Stimulated activated CD8-positive, alpha-beta memory T cell treated with anti-CD3 and anti-CD28 coated beads, Interleukin-2, amount 100 ng/mL, for 48 hours (primary cell): ENCODE data around the gene BAZ2B.
"Not testable (repeated sequence)": the region's sequence is repeated elsewhere in the genome, so short reads cannot be mapped to it uniquely, and the experiment has no call there.

ENCODE experiments used
- DNase-seq, 2 donors: peaks; one replicate each; pipeline ENCODE4 v3.0.0-alpha.2; 2020; ENCODE audit warnings: low read depth in 2 of 2

BAZ2B gene

GRCh38 chr2:159616286-159616701, at the start of gene BAZ2B:
TSS of gene BAZ2B (minus strand) at chr2:159616548. CDS start at chr2:159478719, 137,829 bp downstream.
- no peak for DNase-seq

- no peak for DNase-seq
Observed at GRCh38 chr2:159661286-159661685, 44.9 kb upstream of the BAZ2B start.

- DNase-seq: no peak
Observed at GRCh38 chr2:159658881-159659873, 42.8 kb upstream of the BAZ2B start.

- no peak for DNase-seq
Observed at GRCh38 chr2:159653962-159654361, 37.6 kb upstream of the BAZ2B start.

- DNase-seq: no peak
Observed at GRCh38 chr2:159651884-159652283, 35.5 kb upstream of the BAZ2B start.

- DNase-seq: no peak
Observed at GRCh38 chr2:159650574-159650973, 34.2 kb upstream of the BAZ2B start.

- DNase-seq: no peak
Observed at GRCh38 chr2:159648643-159649042, 32.3 kb upstream of the BAZ2B start.

- no peak for DNase-seq
Observed at GRCh38 chr2:159647667-159648066, 31.3 kb upstream of the BAZ2B start.

- DNase-seq: no peak
Observed at GRCh38 chr2:159640176-159640575, 23.8 kb upstream of the BAZ2B start.

GRCh38 chr2:159639712-159640111, 23.4 kb upstream of the BAZ2B start:
- DNase-seq: no peak

GRCh38 chr2:159639071-159639470, 22.7 kb upstream of the BAZ2B start:
- no peak for DNase-seq

- no peak for DNase-seq
Observed at GRCh38 chr2:159637988-159638501, 21.7 kb upstream of the BAZ2B start.

GRCh38 chr2:159637240-159637639, 20.9 kb upstream of the BAZ2B start:
- DNase-seq: no peak

GRCh38 chr2:159635006-159635789, 18.9 kb upstream of the BAZ2B start:
- no peak for DNase-seq

GRCh38 chr2:159633219-159633618, 16.9 kb upstream of the BAZ2B start:
- DNase-seq: no peak

GRCh38 chr2:159625628-159626027, 9.3 kb upstream of the BAZ2B start:
- not testable (repeated sequence) for DNase-seq

- DNase-seq: no peak
Observed at GRCh38 chr2:159623436-159623835, 7.1 kb upstream of the BAZ2B start.

GRCh38 chr2:159622966-159623365, 6.6 kb upstream of the BAZ2B start:
- no peak for DNase-seq

GRCh38 chr2:159620796-159621195, 4.4 kb upstream of the BAZ2B start:
- DNase-seq: no peak

GRCh38 chr2:159617646-159618045, 1.3 kb upstream of the BAZ2B start:
- no peak for DNase-seq

GRCh38 chr2:159617100-159617499, 752 bp upstream of the BAZ2B start:
- no peak for DNase-seq
